OCI-LY1 (cell line): ENCODE data around the gene NEK6.
A peak's percentile ranks its signal among the peaks of the same experiment; 100 is the strongest.

Source experiments
- H2AFZ ChIP-seq: fragments of 200-600 bp; sonication (generic), shearing (Covaris generic); 2 replicates; pipeline ENCODE4 v1.6.0; 2014; ENCODE audit warnings: antibody characterized with exemption, mild to moderate bottlenecking, low read length
- H3F3A ChIP-seq: fragments of 200-600 bp; sonication (generic), shearing (Covaris generic); 2 replicates; pipeline ENCODE4 v1.6.0; 2014; ENCODE audit warnings: mild to moderate bottlenecking, antibody characterized with exemption, low read length, moderate library complexity; ENCODE audit not compliant: insufficient read depth
- H3K27ac ChIP-seq: fragments of 200-600 bp; sonication (generic); 2 replicates; pipeline ENCODE4 v1.5.1; 2014; ENCODE audit warnings: low read length, mixed run types, mild to moderate bottlenecking, low read depth; ENCODE audit not compliant: poor library complexity, severe bottlenecking
- H3K27me3 ChIP-seq: fragments of 200-600 bp; sonication (generic); 2 replicates; pipeline ENCODE4 v1.6.0; 2014; ENCODE audit warnings: antibody characterized with exemption, mild to moderate bottlenecking, low read length, moderate library complexity; ENCODE audit not compliant: insufficient read depth
- H3K36me3 ChIP-seq: fragments of 200-600 bp; sonication (generic); 2 replicates; pipeline ENCODE4 v1.6.1; 2014; ENCODE audit warnings: mild to moderate bottlenecking, antibody characterized with exemption, low read length, moderate library complexity, mixed read lengths; ENCODE audit not compliant: insufficient read depth
- H3K4me1 ChIP-seq: fragments of 200-600 bp; sonication (generic); 2 replicates; pipeline ENCODE4 v1.5.1; 2014; ENCODE audit warnings: mild to moderate bottlenecking, low read length, moderate library complexity; ENCODE audit not compliant: insufficient read depth, severe bottlenecking
- H3K4me2 ChIP-seq: fragments of 200-600 bp; sonication (generic), shearing (Covaris generic); 2 replicates; pipeline ENCODE4 v1.6.1; 2014; ENCODE audit warnings: low read length
- H3K4me3 ChIP-seq: fragments of 200-600 bp; sonication (generic); 2 replicates; pipeline ENCODE4 v1.5.1; 2014; ENCODE audit warnings: low read length, low read depth, mild to moderate bottlenecking, mixed read lengths; ENCODE audit not compliant: poor library complexity, severe bottlenecking
- H3K79me2 ChIP-seq: fragments of 200-600 bp; shearing (Covaris generic); 2 replicates; pipeline ENCODE4 v1.6.1; 2016; ENCODE audit warnings: mixed run types, low read length, mixed read lengths; ENCODE audit not compliant: insufficient read depth
- H3K9ac ChIP-seq: fragments of 200-600 bp; sonication (generic), shearing (Covaris generic); 2 replicates; pipeline ENCODE4 v1.6.1; 2014; ENCODE audit warnings: mild to moderate bottlenecking, low read length, mixed read lengths
- H3K9me2 ChIP-seq: fragments of 200-600 bp; sonication (generic), shearing (Covaris generic); 2 replicates; pipeline ENCODE4 v1.6.1; 2014; ENCODE audit warnings: low read depth, mild to moderate bottlenecking, low read length, mixed read lengths
- H3K9me3 ChIP-seq: fragments of 200-600 bp; shearing (Covaris generic); 2 replicates; pipeline ENCODE4 v1.6.1; 2014; ENCODE audit warnings: low read length, mixed read lengths
- H4K20me1 ChIP-seq: fragments of 200-600 bp; sonication (generic), shearing (Covaris generic); 2 replicates; pipeline ENCODE4 v1.6.0; 2016; ENCODE audit warnings: mild to moderate bottlenecking, low read length; ENCODE audit not compliant: insufficient read depth
- EZH2 ChIP-seq: fragments of 200-600 bp; sonication (generic), shearing (Covaris generic); IDR thresholded peaks from 2 replicates; pipeline ENCODE4 v1.8.0; 2017; ENCODE audit warnings: borderline replicate concordance, mixed run types, mild to moderate bottlenecking, antibody characterized with exemption, low read length, moderate library complexity, mixed read lengths
- TF ChIP-seq, protein P1 (sequence below): fragments of 200-600 bp; sonication (generic), shearing (Covaris generic); IDR thresholded peaks from 2 replicates; pipeline ENCODE4 v1.5.1; 2017; ENCODE audit warnings: mild to moderate bottlenecking, antibody characterized with exemption, low read length, moderate library complexity, mixed read lengths

Gene NEK6

GRCh38 chr9:124315882-124316281 is 58.1 kb downstream of the NEK6 start:
- H3K4me1 ChIP-seq, result no peaks in the 10 kb centered on the region
- no peaks in the 10 kb centered on the region for H3K36me3 ChIP-seq
- TF ChIP-seq, protein P1, sequence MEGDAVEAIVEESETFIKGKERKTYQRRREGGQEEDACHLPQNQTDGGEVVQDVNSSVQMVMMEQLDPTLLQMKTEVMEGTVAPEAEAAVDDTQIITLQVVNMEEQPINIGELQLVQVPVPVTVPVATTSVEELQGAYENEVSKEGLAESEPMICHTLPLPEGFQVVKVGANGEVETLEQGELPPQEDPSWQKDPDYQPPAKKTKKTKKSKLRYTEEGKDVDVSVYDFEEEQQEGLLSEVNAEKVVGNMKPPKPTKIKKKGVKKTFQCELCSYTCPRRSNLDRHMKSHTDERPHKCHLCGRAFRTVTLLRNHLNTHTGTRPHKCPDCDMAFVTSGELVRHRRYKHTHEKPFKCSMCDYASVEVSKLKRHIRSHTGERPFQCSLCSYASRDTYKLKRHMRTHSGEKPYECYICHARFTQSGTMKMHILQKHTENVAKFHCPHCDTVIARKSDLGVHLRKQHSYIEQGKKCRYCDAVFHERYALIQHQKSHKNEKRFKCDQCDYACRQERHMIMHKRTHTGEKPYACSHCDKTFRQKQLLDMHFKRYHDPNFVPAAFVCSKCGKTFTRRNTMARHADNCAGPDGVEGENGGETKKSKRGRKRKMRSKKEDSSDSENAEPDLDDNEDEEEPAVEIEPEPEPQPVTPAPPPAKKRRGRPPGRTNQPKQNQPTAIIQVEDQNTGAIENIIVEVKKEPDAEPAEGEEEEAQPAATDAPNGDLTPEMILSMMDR, result no peak
- no peak for TF ChIP-seq EZH2
- H3K9ac ChIP-seq, result no peak overlapping the region
- H3K9me3 ChIP-seq, result no peaks in the 10 kb centered on the region
- H3K27ac ChIP-seq, result no peak overlapping the region
- H3K79me2 ChIP-seq, result no peaks in the 10 kb centered on the region
- H3K4me3 ChIP-seq, result no peak overlapping the region
- no peaks in the 10 kb centered on the region for H3K9me2 ChIP-seq
- H3K27me3 ChIP-seq, result no peaks in the 10 kb centered on the region
- no peak overlapping the region for H3K4me2 ChIP-seq
- H2AFZ ChIP-seq, result no peak overlapping the region
- H4K20me1 ChIP-seq, result no peaks in the 10 kb centered on the region
- H3F3A ChIP-seq, result no peaks in the 10 kb centered on the region

DNA sequence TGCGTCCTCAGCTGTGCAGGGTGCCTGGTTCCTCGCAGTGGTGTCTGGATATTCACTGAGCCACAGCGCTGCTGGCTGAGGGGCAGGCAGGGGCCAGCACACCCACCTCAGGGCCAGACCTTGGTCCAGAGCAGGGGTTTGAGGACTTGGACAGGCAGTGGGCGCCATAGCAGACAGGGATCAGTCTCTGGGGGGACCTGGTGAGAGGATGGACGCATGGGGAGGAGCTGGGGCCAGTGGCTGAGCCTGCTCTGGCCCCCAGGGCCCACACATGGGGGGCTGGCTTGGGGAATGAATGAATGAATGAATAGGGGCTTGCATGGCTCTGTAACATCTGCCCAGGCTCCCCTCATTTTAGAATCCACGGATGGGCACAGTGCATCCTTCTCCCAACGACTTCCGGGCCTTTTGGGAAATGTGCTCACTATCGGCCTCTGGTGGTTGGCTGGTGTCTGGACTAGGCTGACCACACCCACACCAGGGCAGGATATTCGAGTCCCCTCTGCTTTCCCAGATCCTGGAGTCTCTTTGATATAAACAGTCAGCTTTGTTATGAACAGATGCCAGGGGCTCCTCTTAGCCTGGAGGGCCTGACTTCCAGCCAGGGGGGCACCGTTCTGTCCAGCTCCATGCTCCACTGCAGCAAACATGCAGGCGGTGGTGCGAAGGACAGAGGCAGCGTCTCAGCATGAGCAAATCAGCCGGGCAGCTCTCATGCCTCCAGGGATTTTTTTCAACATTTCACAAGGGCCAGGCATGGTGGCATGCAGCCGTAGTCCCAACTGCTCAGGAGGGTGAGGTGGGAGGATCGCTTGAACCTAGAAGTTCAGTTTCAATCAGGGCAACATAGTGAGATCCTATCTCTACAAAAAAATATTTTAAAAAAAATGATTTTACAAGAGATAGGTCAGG is 62.6 kb downstream of the NEK6 start:
- Histone ChIP-seq H3K9me3 (no peaks in the 10 kb centered on the region), H3K9ac (no peak overlapping the region), H3K9me2 (no peaks in the 10 kb centered on the region), H4K20me1 (no peaks in the 10 kb centered on the region), H3K4me3 (no peak overlapping the region), H3K4me1 (no peaks in the 10 kb centered on the region), H3F3A (no peaks in the 10 kb centered on the region), H3K36me3 (no peaks in the 10 kb centered on the region), H3K79me2 (no peaks in the 10 kb centered on the region), H3K4me2 (no peak overlapping the region), H3K27me3 (no peaks in the 10 kb centered on the region), H3K27ac (no peak overlapping the region), H2AFZ (no peak overlapping the region)
- TF ChIP-seq, protein P1, result peak; percentile 79
- TF ChIP-seq EZH2, result no peak

GRCh38 chr9:124321416-124321815 is 63.7 kb downstream of the NEK6 start:
- Histone ChIP-seq H4K20me1 (no peaks in the 10 kb centered on the region), H3K9me2 (no peaks in the 10 kb centered on the region), H3K9ac (no peak overlapping the region), H3K4me3 (no peak overlapping the region), H3K27me3 (no peaks in the 10 kb centered on the region), H3F3A (no peaks in the 10 kb centered on the region), H2AFZ (no peak overlapping the region), H3K9me3 (no peaks in the 10 kb centered on the region), H3K79me2 (no peaks in the 10 kb centered on the region), H3K36me3 (no peaks in the 10 kb centered on the region), H3K4me1 (no peaks in the 10 kb centered on the region), H3K4me2 (no peak overlapping the region), H3K27ac (no peak overlapping the region)
- no peak for TF ChIP-seq EZH2
- TF ChIP-seq, protein P1, result no peak
